ENCODE data around the gene TOMM22. TPM values are rescaled to one million over a fixed set of nuclear protein-coding genes. Genes with fewer than 3 reads are reported as not detected.

TOMM22 gene
- total and polyA plus RNA-seq, 2 donors (not counting 1 experiment from before 2014, with no cell fraction given): 61.1 to 80.3 TPM

GRCh38 chr22:38710866-38711265, 29.1 kb downstream of the TOMM22 start:
- Histone ChIP-seq H2AFZ (ENCODE audit: low read length) (no peak overlapping the region), H3K4me2 (ENCODE audit: extremely low read depth, insufficient read depth, low read length) (no peak overlapping the region), H3K4me1 (ENCODE audit: control insufficient read depth, extremely low read depth, insufficient read depth, low read length) (peaks cover 7% of the 10 kb centered on the region), H3K36me3 (ENCODE audit: control insufficient read depth, insufficient read depth, low read length) (peaks cover 2% of the 10 kb centered on the region), H3K27me3 (ENCODE audit: control insufficient read depth, insufficient read depth, low read length) (no peaks in the 10 kb centered on the region), H3K9ac (ENCODE audit: insufficient read depth, low read length) (no peak overlapping the region), H3K27ac (ENCODE audit: insufficient read depth, low read length) (no peak overlapping the region), H3K4me3 (replicated peaks in 1 of 4; ENCODE audit: control extremely low read depth in 1 of 4, insufficient read depth in 1 of 4, low read depth in 3 of 4, low read length in 4 of 4) (no peak overlapping the region), H3K9me3 (ENCODE audit: control insufficient read depth, insufficient read depth, low read depth, low read length) (no peaks in the 10 kb centered on the region), H4K20me1 (ENCODE audit: control insufficient read depth, extremely low read depth, insufficient read depth, low read length) (no peaks in the 10 kb centered on the region), H3K79me2 (ENCODE audit: control insufficient read depth, insufficient read depth, low read length) (peaks cover 85% of the 10 kb centered on the region)
- no peak for DNase-seq (ENCODE audit: low read depth in 2 of 2)
- no peak for TF ChIP-seq EZH2 (IDR thresholded peaks at IDR 0.05; ENCODE audit: low read length, missing control alignments)
- TF ChIP-seq CTCF (conservative IDR thresholded peaks at IDR 0.05 in 1 of 2, IDR thresholded peaks at IDR 0.05 in 1 of 2; ENCODE audit: low read depth in 1 of 2, low read length in 2 of 2): no peak

GRCh38 chr22:38712486-38713207, 30.9 kb downstream of the TOMM22 start:
- no peaks in the 10 kb centered on the region for H3K9me3 ChIP-seq (ENCODE audit: control insufficient read depth, insufficient read depth, low read depth, low read length)
- TF ChIP-seq CTCF (conservative IDR thresholded peaks at IDR 0.05 in 1 of 2, IDR thresholded peaks at IDR 0.05 in 1 of 2; ENCODE audit: low read depth in 1 of 2, low read length in 2 of 2) (no peak), EZH2 (IDR thresholded peaks at IDR 0.05; ENCODE audit: low read length, missing control alignments) (no peak)
- no peak overlapping the region for H3K4me2 ChIP-seq (ENCODE audit: extremely low read depth, insufficient read depth, low read length)
- no peak overlapping the region for H3K4me3 ChIP-seq (replicated peaks in 1 of 4; ENCODE audit: control extremely low read depth in 1 of 4, insufficient read depth in 1 of 4, low read depth in 3 of 4, low read length in 4 of 4)
- peaks cover 6% of the 10 kb centered on the region for H3K36me3 ChIP-seq (ENCODE audit: control insufficient read depth, insufficient read depth, low read length)
- peaks cover 73% of the 10 kb centered on the region for H3K79me2 ChIP-seq (ENCODE audit: control insufficient read depth, insufficient read depth, low read length)
- no peak for DNase-seq (ENCODE audit: low read depth in 2 of 2)
- no peak overlapping the region for H3K27ac ChIP-seq (ENCODE audit: insufficient read depth, low read length)
- H3K4me1 ChIP-seq (ENCODE audit: control insufficient read depth, extremely low read depth, insufficient read depth, low read length): peaks cover 4% of the 10 kb centered on the region
- no peak overlapping the region for H2AFZ ChIP-seq (ENCODE audit: low read length)
- H3K27me3 ChIP-seq (ENCODE audit: control insufficient read depth, insufficient read depth, low read length): no peaks in the 10 kb centered on the region
- no peak overlapping the region for H3K9ac ChIP-seq (ENCODE audit: insufficient read depth, low read length)
- no peaks in the 10 kb centered on the region for H4K20me1 ChIP-seq (ENCODE audit: control insufficient read depth, extremely low read depth, insufficient read depth, low read length)

- TF ChIP-seq CTCF (conservative IDR thresholded peaks at IDR 0.05 in 1 of 2, IDR thresholded peaks at IDR 0.05 in 1 of 2; ENCODE audit: low read depth in 1 of 2, low read length in 2 of 2) (no peak), EZH2 (IDR thresholded peaks at IDR 0.05; ENCODE audit: low read length, missing control alignments) (no peak)
- no peaks in the 10 kb centered on the region for H4K20me1 ChIP-seq (ENCODE audit: control insufficient read depth, extremely low read depth, insufficient read depth, low read length)
- no peak overlapping the region for H3K27ac ChIP-seq (ENCODE audit: insufficient read depth, low read length)
- no peaks in the 10 kb centered on the region for H3K9me3 ChIP-seq (ENCODE audit: control insufficient read depth, insufficient read depth, low read depth, low read length)
- H2AFZ ChIP-seq (ENCODE audit: low read length): no peak overlapping the region
- no peak overlapping the region for H3K4me2 ChIP-seq (ENCODE audit: extremely low read depth, insufficient read depth, low read length)
- H3K27me3 ChIP-seq (ENCODE audit: control insufficient read depth, insufficient read depth, low read length): no peaks in the 10 kb centered on the region
- H3K79me2 ChIP-seq (ENCODE audit: control insufficient read depth, insufficient read depth, low read length): peaks cover 61% of the 10 kb centered on the region
- H3K4me1 ChIP-seq (ENCODE audit: control insufficient read depth, extremely low read depth, insufficient read depth, low read length): peaks cover 4% of the 10 kb centered on the region
- DNase-seq (ENCODE audit: low read depth in 2 of 2): no peak
- peaks cover 6% of the 10 kb centered on the region for H3K36me3 ChIP-seq (ENCODE audit: control insufficient read depth, insufficient read depth, low read length)
- no peak overlapping the region for H3K9ac ChIP-seq (ENCODE audit: insufficient read depth, low read length)
- H3K4me3 ChIP-seq (replicated peaks in 1 of 4; ENCODE audit: control extremely low read depth in 1 of 4, insufficient read depth in 1 of 4, low read depth in 3 of 4, low read length in 4 of 4): no peak overlapping the region
Measured at GRCh38 chr22:38713921-38714320, 32.2 kb downstream of the TOMM22 start.

Measured in fibroblast of lung (primary cell).